ENCODE results near the gene NFIC.
A peak's percentile ranks its signal among the peaks of the same experiment; 100 is the strongest.
"Not testable (repeated sequence)": the region's sequence is repeated elsewhere in the genome, so short reads cannot be mapped to it uniquely, and the experiment has no call there.

The NFIC gene

GRCh38 chr19:3506384-3507340 is 140.3 kb downstream of the NFIC start:
- H3K27me3 Mint-ChIP-seq: no peaks in the 10 kb centered on the region
- H3K9me3 Mint-ChIP-seq: no peaks in the 10 kb centered on the region
- H3K4me1 Mint-ChIP-seq (ENCODE audit: low read depth): peaks cover 57% of the 10 kb centered on the region
- H3K4me3 Mint-ChIP-seq: peak overlapping the region; percentile 99
- H3K36me3 Mint-ChIP-seq (ENCODE audit: low read depth): peaks cover 51% of the 10 kb centered on the region
- intact Hi-C loops (cut with micrococcal nuclease): loop anchor here (2.0 kb wide), 1 partner anchor 66 kb away; the partner anchor contains the start of gene HMG20B
- H3K27ac Mint-ChIP-seq: peak overlapping the region; percentile 95

GRCh38 chr19:3507371-3508120 is 141.2 kb downstream of the NFIC start:
- intact Hi-C loops (cut with micrococcal nuclease): loop anchor here (2.0 kb wide), 1 partner anchor 65 kb away; the partner anchor contains the start of gene HMG20B
- Mint-ChIP-seq H3K27me3 (no peaks in the 10 kb centered on the region), H3K36me3 (ENCODE audit: low read depth) (peaks cover 60% of the 10 kb centered on the region), H3K9me3 (no peaks in the 10 kb centered on the region), H3K4me3 (peak overlapping the region; percentile 99), H3K4me1 (ENCODE audit: low read depth) (peaks cover 62% of the 10 kb centered on the region), H3K27ac (peak overlapping the region; percentile 95)

- H3K4me3 Mint-ChIP-seq; intact Hi-C loops (cut with micrococcal nuclease); H3K9me3 Mint-ChIP-seq; H3K27me3 Mint-ChIP-seq; H3K27ac Mint-ChIP-seq: not testable (repeated sequence)
- Mint-ChIP-seq H3K4me1 (ENCODE audit: low read depth) (peaks cover 63% of the 10 kb centered on the region), H3K36me3 (ENCODE audit: low read depth) (peaks cover 62% of the 10 kb centered on the region)
Observed at GRCh38 chr19:3508121-3508661, 141.8 kb downstream of the NFIC start.

- Mint-ChIP-seq H3K4me1 (ENCODE audit: low read depth) (peaks cover 71% of the 10 kb centered on the region), H3K4me3 (no peak overlapping the region), H3K36me3 (ENCODE audit: low read depth) (peaks cover 70% of the 10 kb centered on the region), H3K27ac (peak overlapping the region; percentile 21), H3K9me3 (no peaks in the 10 kb centered on the region), H3K27me3 (no peaks in the 10 kb centered on the region)
- intact Hi-C loops (cut with micrococcal nuclease): no loop called here
Observed at GRCh38 chr19:3508771-3509535, 142.6 kb downstream of the NFIC start.

GRCh38 chr19:3509566-3509989 is 143.2 kb downstream of the NFIC start:
- H3K9me3 Mint-ChIP-seq: no peaks in the 10 kb centered on the region
- intact Hi-C loops (cut with micrococcal nuclease): no loop called here
- H3K27ac Mint-ChIP-seq: peak overlapping the region; percentile 21
- peaks cover 74% of the 10 kb centered on the region for H3K4me1 Mint-ChIP-seq (ENCODE audit: low read depth)
- H3K27me3 Mint-ChIP-seq: no peaks in the 10 kb centered on the region
- peaks cover 76% of the 10 kb centered on the region for H3K36me3 Mint-ChIP-seq (ENCODE audit: low read depth)
- H3K4me3 Mint-ChIP-seq: no peak overlapping the region

- no peaks in the 10 kb centered on the region for H3K27me3 Mint-ChIP-seq
- H3K9me3 Mint-ChIP-seq: no peaks in the 10 kb centered on the region
- H3K4me1 Mint-ChIP-seq (ENCODE audit: low read depth): peaks cover 70% of the 10 kb centered on the region
- peaks cover 82% of the 10 kb centered on the region for H3K36me3 Mint-ChIP-seq (ENCODE audit: low read depth)
- no peak overlapping the region for H3K27ac Mint-ChIP-seq
- H3K4me3 Mint-ChIP-seq: no peak overlapping the region
- intact Hi-C loops (cut with micrococcal nuclease): no loop called here
Observed at GRCh38 chr19:3510727-3511126, 144.3 kb downstream of the NFIC start.

- Mint-ChIP-seq H3K4me1 (ENCODE audit: low read depth) (peaks cover 77% of the 10 kb centered on the region), H3K27me3 (no peaks in the 10 kb centered on the region), H3K36me3 (ENCODE audit: low read depth) (peaks cover 87% of the 10 kb centered on the region), H3K4me3 (no peak overlapping the region), H3K27ac (no peak overlapping the region), H3K9me3 (no peaks in the 10 kb centered on the region)
- intact Hi-C loops (cut with micrococcal nuclease): no loop called here
Observed at GRCh38 chr19:3511506-3512251, 145.3 kb downstream of the NFIC start.

- intact Hi-C loops (cut with micrococcal nuclease): no loop called here
- peaks cover 80% of the 10 kb centered on the region for H3K36me3 Mint-ChIP-seq (ENCODE audit: low read depth)
- H3K4me3 Mint-ChIP-seq: no peak overlapping the region
- no peak overlapping the region for H3K27ac Mint-ChIP-seq
- no peaks in the 10 kb centered on the region for H3K27me3 Mint-ChIP-seq
- peaks cover 72% of the 10 kb centered on the region for H3K4me1 Mint-ChIP-seq (ENCODE audit: low read depth)
- no peaks in the 10 kb centered on the region for H3K9me3 Mint-ChIP-seq
Observed at GRCh38 chr19:3512562-3513228, 146.3 kb downstream of the NFIC start.

GRCh38 chr19:3513229-3514140 is 147.1 kb downstream of the NFIC start:
- no peaks in the 10 kb centered on the region for H3K27me3 Mint-ChIP-seq
- intact Hi-C loops (cut with micrococcal nuclease): no loop called here
- no peaks in the 10 kb centered on the region for H3K9me3 Mint-ChIP-seq
- H3K4me3 Mint-ChIP-seq: no peak overlapping the region
- H3K27ac Mint-ChIP-seq: no peak overlapping the region
- peaks cover 80% of the 10 kb centered on the region for H3K36me3 Mint-ChIP-seq (ENCODE audit: low read depth)
- peaks cover 65% of the 10 kb centered on the region for H3K4me1 Mint-ChIP-seq (ENCODE audit: low read depth)

GRCh38 chr19:3514930-3515329 is 148.5 kb downstream of the NFIC start:
- Mint-ChIP-seq H3K4me3 (no peak overlapping the region), H3K36me3 (ENCODE audit: low read depth) (peaks cover 80% of the 10 kb centered on the region)

GRCh38 chr19:3515891-3516422 is 149.6 kb downstream of the NFIC start:
- intact Hi-C loops (cut with micrococcal nuclease): no loop called here
- no peak overlapping the region for H3K4me3 Mint-ChIP-seq
- H3K4me1 Mint-ChIP-seq (ENCODE audit: low read depth): peaks cover 54% of the 10 kb centered on the region
- H3K27ac Mint-ChIP-seq: no peak overlapping the region
- H3K36me3 Mint-ChIP-seq (ENCODE audit: low read depth): peaks cover 79% of the 10 kb centered on the region
- no peaks in the 10 kb centered on the region for H3K9me3 Mint-ChIP-seq
- no peaks in the 10 kb centered on the region for H3K27me3 Mint-ChIP-seq

More at GRCh38 chr19:3514930-3515329, 148.5 kb downstream of the NFIC start:
- no peak overlapping the region for H3K27ac Mint-ChIP-seq
- H3K9me3 Mint-ChIP-seq: no peaks in the 10 kb centered on the region
- H3K27me3 Mint-ChIP-seq: no peaks in the 10 kb centered on the region
- intact Hi-C loops (cut with micrococcal nuclease): no loop called here
- peaks cover 54% of the 10 kb centered on the region for H3K4me1 Mint-ChIP-seq (ENCODE audit: low read depth)

All from dendritic cell treated with granulocyte-macrophage colony-stimulating factor and Interleukin-4, amounts not matched to agents 40 ng/mL and 50 ng/mL, for 4 days (primary cell).